ENCODE results near the gene CPN2.

- TF ChIP-seq ARNTL (CRISPR knock-in tag; IDR thresholded peaks at IDR 0.05; ENCODE audit: borderline replicate concordance, low read depth): no peak
- TF ChIP-seq ZNF70 (CRISPR knock-in tag; IDR thresholded peaks at IDR 0.05): no peak
- no peak for TF ChIP-seq ZFP3 (CRISPR knock-in tag; IDR thresholded peaks at IDR 0.05)
Observed at GRCh38 chr3:194342861-194343560, 8.1 kb downstream of the CPN2 start.
